Measurements from ENCODE around the gene ZNF462.
A peak's percentile ranks its signal among the peaks of the same experiment; 100 is the strongest.
"Not testable (repeated sequence)": the region's sequence is repeated elsewhere in the genome, so short reads cannot be mapped to it uniquely, and the experiment has no call there.

The ZNF462 gene

GRCh38 chr9:106862821-106863720 is at the start of gene ZNF462:
ZNF462 (plus strand) TSS chr9:106863166; CDS start chr9:106923384, 60,218 bp downstream.
- DNase-seq = peak in 1 of 2 experiments; percentile 15

- no peak for DNase-seq
These were observed 46.4 kb upstream of the ZNF462 start for GRCh38 chr9:106816524-106816923.

GRCh38 chr9:106818034-106818433 is 44.9 kb upstream of the ZNF462 start:
- DNase-seq = no peak

- no peak for DNase-seq
These were observed 42.1 kb upstream of the ZNF462 start for GRCh38 chr9:106820866-106821265.

- no peak for DNase-seq
These were observed 34.9 kb upstream of the ZNF462 start for GRCh38 chr9:106828070-106828469.

GRCh38 chr9:106828965-106829364 is 34.0 kb upstream of the ZNF462 start:
- DNase-seq = no peak

- DNase-seq = no peak
These were observed 33.1 kb upstream of the ZNF462 start for GRCh38 chr9:106829666-106830408.

GRCh38 chr9:106830527-106831150 is 32.3 kb upstream of the ZNF462 start:
- DNase-seq = no peak

GRCh38 chr9:106834888-106835287 is 28.1 kb upstream of the ZNF462 start:
- no peak for DNase-seq

GRCh38 chr9:106835840-106836239 is 27.1 kb upstream of the ZNF462 start:
- no peak for DNase-seq

- no peak for DNase-seq
These were observed 19.6 kb upstream of the ZNF462 start for GRCh38 chr9:106843371-106843770.

- DNase-seq = no peak
These were observed 16.7 kb upstream of the ZNF462 start for GRCh38 chr9:106846307-106846706.

GRCh38 chr9:106846857-106847256 is 16.1 kb upstream of the ZNF462 start:
- DNase-seq = no peak

- not testable (repeated sequence) for DNase-seq
These were observed 11.3 kb upstream of the ZNF462 start for GRCh38 chr9:106851640-106852039.

- DNase-seq = no peak
These were observed 5.0 kb upstream of the ZNF462 start for GRCh38 chr9:106857811-106858470.

GRCh38 chr9:106859957-106860720 is 2.8 kb upstream of the ZNF462 start:
- peak in 1 of 2 experiments; percentile 14 for DNase-seq

- no peak for DNase-seq
These were observed 2.0 kb upstream of the ZNF462 start for GRCh38 chr9:106860721-106861639.

GRCh38 chr9:106861640-106862109 is 1.3 kb upstream of the ZNF462 start:
- no peak for DNase-seq

- DNase-seq = peak in 1 of 2 experiments; percentile 18
These were observed 701 bp upstream of the ZNF462 start for GRCh38 chr9:106862110-106862820.
